Mesothelial cell of epicardium (in vitro differentiated cells): ENCODE measurements around the gene S100P. TPM values are rescaled to one million over a fixed set of nuclear protein-coding genes. Genes with fewer than 3 reads are reported as not detected.

ENCODE experiments used
- DNase-seq, 2 experiments: peaks; one replicate each; pipeline ENCODE4 v3.0.0; 2021; ENCODE audit warnings: low spot score in 2 of 2; ENCODE audit not compliant: unreplicated experiment in 2 of 2
- H3K27ac Mint-ChIP-seq: 2 replicates; pipeline ENCODE4 v1.8.0; 2021; ENCODE audit warnings: mixed read lengths
- H3K27me3 Mint-ChIP-seq: 2 replicates; pipeline ENCODE4 v1.8.0; 2021; ENCODE audit warnings: low read depth, mixed read lengths
- H3K36me3 Mint-ChIP-seq: 2 replicates; pipeline ENCODE4 v1.8.0; 2021; ENCODE audit warnings: mixed read lengths
- H3K4me1 Mint-ChIP-seq: 2 replicates; pipeline ENCODE4 v1.8.0; 2021; ENCODE audit warnings: mixed read lengths
- H3K4me3 Mint-ChIP-seq: 2 replicates; pipeline ENCODE4 v1.8.0; 2021; ENCODE audit warnings: mild to moderate bottlenecking, moderate library complexity, mixed read lengths
- H3K9me3 Mint-ChIP-seq: 2 replicates; pipeline ENCODE4 v1.8.0; 2021; ENCODE audit warnings: mixed read lengths
- CTCF ChIP-seq: fragments of 200-600 bp; sonication (generic); IDR thresholded peaks from one replicate; pipeline ENCODE4 v1.5.0; 2021; ENCODE audit warnings: antibody characterized with exemption; ENCODE audit not compliant: unreplicated experiment
- total RNA-seq: library from RNA; stranded (reverse); gene quantifications from 3 replicates; pipeline ENCODE4 v1.2.1, GENCODE V29; 2021

The S100P gene
- total RNA-seq, 1 donor from 2014 or later = 1.1 TPM

- TF ChIP-seq CTCF = no peak
- no peaks in the 10 kb centered on the region for H3K27me3 Mint-ChIP-seq
- peaks cover 31% of the 10 kb centered on the region for H3K4me1 Mint-ChIP-seq
- H3K27ac Mint-ChIP-seq = no peak overlapping the region
- H3K4me3 Mint-ChIP-seq = no peak overlapping the region
- H3K36me3 Mint-ChIP-seq = peaks cover 5% of the 10 kb centered on the region
- peaks cover 3% of the 10 kb centered on the region for H3K9me3 Mint-ChIP-seq
- DNase-seq = no peak
Measured at GRCh38 chr4:6686104-6686787, 7.4 kb upstream of the S100P start.

GRCh38 chr4:6687947-6688878 is 5.5 kb upstream of the S100P start:
- Mint-ChIP-seq H3K9me3 (peaks cover 3% of the 10 kb centered on the region), H3K27ac (peak overlapping the region; percentile 98), H3K36me3 (peaks cover 5% of the 10 kb centered on the region), H3K27me3 (no peaks in the 10 kb centered on the region), H3K4me3 (peak overlapping the region; percentile 30), H3K4me1 (peaks cover 42% of the 10 kb centered on the region)
- no peak for TF ChIP-seq CTCF
- DNase-seq = no peak

GRCh38 chr4:6688879-6689505 is 4.7 kb upstream of the S100P start:
- no peaks in the 10 kb centered on the region for H3K27me3 Mint-ChIP-seq
- TF ChIP-seq CTCF = no peak
- DNase-seq = peak; percentile 48 to 73
- peak overlapping the region; percentile 98 for H3K27ac Mint-ChIP-seq
- peak overlapping the region; percentile 30 for H3K4me3 Mint-ChIP-seq
- H3K9me3 Mint-ChIP-seq = peaks cover 3% of the 10 kb centered on the region
- H3K36me3 Mint-ChIP-seq = peaks cover 5% of the 10 kb centered on the region
- peaks cover 49% of the 10 kb centered on the region for H3K4me1 Mint-ChIP-seq

DNA sequence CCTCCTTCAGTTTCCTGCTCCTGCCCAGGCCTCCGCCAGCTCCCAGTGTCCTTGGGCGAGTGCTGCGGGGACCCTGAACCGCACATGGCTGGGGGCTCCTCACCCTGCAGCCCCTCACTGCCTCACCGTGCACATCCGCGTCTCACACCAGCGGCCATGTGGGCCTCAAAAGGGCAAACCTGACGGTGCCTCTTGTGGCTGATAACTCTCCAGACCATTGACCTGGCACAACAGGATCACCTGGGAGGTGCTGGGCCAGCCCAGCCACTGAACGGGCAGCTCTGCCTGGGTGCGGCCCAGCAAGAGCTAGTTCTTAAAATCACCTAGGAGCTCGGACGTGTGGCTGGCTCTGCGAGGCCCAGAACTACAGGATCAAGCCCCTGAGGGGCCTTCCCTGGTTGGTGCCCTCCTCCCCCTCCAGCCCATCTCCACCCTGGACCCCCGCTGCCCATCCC is 4.1 kb upstream of the S100P start:
- H3K27ac Mint-ChIP-seq = peak overlapping the region; percentile 98
- peak overlapping the region; percentile 17 for H3K4me3 Mint-ChIP-seq
- peaks cover 3% of the 10 kb centered on the region for H3K9me3 Mint-ChIP-seq
- H3K27me3 Mint-ChIP-seq = no peaks in the 10 kb centered on the region
- H3K4me1 Mint-ChIP-seq = peaks cover 49% of the 10 kb centered on the region
- H3K36me3 Mint-ChIP-seq = peaks cover 5% of the 10 kb centered on the region
- no peak for DNase-seq
- no peak for TF ChIP-seq CTCF

GRCh38 chr4:6692379-6692778 is 1.3 kb upstream of the S100P start:
- peaks cover under 1% of the 10 kb centered on the region for H3K36me3 Mint-ChIP-seq
- H3K9me3 Mint-ChIP-seq = no peaks in the 10 kb centered on the region
- H3K4me1 Mint-ChIP-seq = peaks cover 52% of the 10 kb centered on the region
- peak overlapping the region; percentile 96 for H3K27ac Mint-ChIP-seq
- TF ChIP-seq CTCF = no peak
- DNase-seq = no peak
- no peaks in the 10 kb centered on the region for H3K27me3 Mint-ChIP-seq
- no peak overlapping the region for H3K4me3 Mint-ChIP-seq
